ENCODE results near the gene PDE6G.

GRCh38 chr17:81608082-81608481, 48.3 kb downstream of the PDE6G start:
- TF ChIP-seq POLR2A (IDR thresholded peaks at IDR 0.05) (no peak), CTCF (IDR thresholded peaks at IDR 0.05) (no peak), EP300 (IDR thresholded peaks at IDR 0.05) (no peak)
